HEK293 (cell line): ENCODE measurements around the gene CDH6.

Experiments used
- ATF2 ChIP-seq: fragments of 450-650 bp; formaldehyde crosslinking; IDR thresholded peaks from 2 replicates; pipeline ENCODE4 v1.5.1; 2016; ENCODE audit warnings: missing biosample characterization, missing genetic modification characterization, low read depth
- CTCF ChIP-seq: fragments of 450-650 bp; formaldehyde crosslinking; IDR thresholded peaks from 2 replicates; pipeline ENCODE4 v1.5.1; 2016; ENCODE audit warnings: missing biosample characterization, missing genetic modification characterization
- REST ChIP-seq: fragments of 450-650 bp; formaldehyde crosslinking; IDR thresholded peaks from 2 replicates; pipeline ENCODE4 v1.5.1; 2016; ENCODE audit warnings: missing biosample characterization, missing genetic modification characterization
- SP3 ChIP-seq: fragments of 450-650 bp; formaldehyde crosslinking; IDR thresholded peaks from 2 replicates; pipeline ENCODE4 v1.5.1; 2016; ENCODE audit warnings: missing biosample characterization, missing genetic modification characterization
- TRIM28 ChIP-seq: IDR thresholded peaks from 2 replicates; pipeline ENCODE4 v1.6.1; 2011; ENCODE audit warnings: low read length, control low read depth, borderline replicate concordance
- YY1 ChIP-seq: fragments of 450-650 bp; formaldehyde crosslinking; IDR thresholded peaks from 2 replicates; pipeline ENCODE4 v1.5.1; 2018; ENCODE audit warnings: missing biosample characterization, missing genetic modification characterization
- ZBTB44 ChIP-seq: fragments of 450-650 bp; IDR thresholded peaks from 2 replicates; pipeline ENCODE4 v1.5.1; 2018; ENCODE audit warnings: missing biosample characterization, mild to moderate bottlenecking, missing genetic modification characterization
- ZIC2 ChIP-seq: fragments of 450-650 bp; formaldehyde crosslinking; IDR thresholded peaks from 2 replicates; pipeline ENCODE4 v1.5.1; 2016; ENCODE audit warnings: missing biosample characterization, missing genetic modification characterization
- ZNF202 ChIP-seq: fragments of 450-650 bp; formaldehyde crosslinking; IDR thresholded peaks from 2 replicates; pipeline ENCODE4 v1.5.1; 2016; ENCODE audit warnings: missing biosample characterization, missing genetic modification characterization, borderline replicate concordance
- ZNF571 ChIP-seq: fragments of 450-650 bp; formaldehyde crosslinking; IDR thresholded peaks from 2 replicates; pipeline ENCODE4 v1.5.0; 2017; ENCODE audit warnings: missing biosample characterization, missing genetic modification characterization
- ZNF707 ChIP-seq: fragments of 450-650 bp; formaldehyde crosslinking; IDR thresholded peaks from 2 replicates; pipeline ENCODE4 v1.5.1; 2016; ENCODE audit warnings: missing biosample characterization, missing genetic modification characterization

- TF ChIP-seq CTCF (tag by site-specific recombination) (no peak), ZNF707 (tag by site-specific recombination) (no peak), YY1 (no peak), ATF2 (tag by site-specific recombination) (no peak), ZNF202 (tag by site-specific recombination) (no peak), SP3 (tag by site-specific recombination) (no peak), ZIC2 (tag by site-specific recombination) (no peak), TRIM28 (no peak), ZBTB44 (no peak), ZNF571 (tag by site-specific recombination) (no peak), REST (tag by site-specific recombination) (no peak)
Measured at GRCh38 chr5:31372124-31372523, 178.6 kb downstream of the CDH6 start.
